SK-N-SH treated with all-trans-retinoic acid at 6 μM for 48 hours (cell line): ENCODE results near the gene NNMT.

Experiments used
- ARNTL ChIP-seq: fragments of 450-650 bp; formaldehyde crosslinking; IDR thresholded peaks from 2 replicates; pipeline ENCODE4 v1.5.0; 2020; ENCODE audit warnings: low read depth, mild to moderate bottlenecking, moderate library complexity, borderline replicate concordance
- BACH2 ChIP-seq: fragments of 250-450 bp; sonication (Bioruptor Pico); IDR thresholded peaks from 2 replicates; pipeline ENCODE4 v1.9.0; 2021; ENCODE audit warnings: mild to moderate bottlenecking, borderline replicate concordance
- ISL1 ChIP-seq: fragments of 250-450 bp; sonication (Bioruptor Pico); IDR thresholded peaks from 2 replicates; pipeline ENCODE4 v2.1.2; 2022; ENCODE audit warnings: mild to moderate bottlenecking, moderate library complexity
- PPARA ChIP-seq: fragments of 250-450 bp; sonication (Bioruptor Pico); IDR thresholded peaks from 2 replicates; pipeline ENCODE4 v1.5.0; 2020; ENCODE audit warnings: mild to moderate bottlenecking, borderline replicate concordance
- TCF4 ChIP-seq: fragments of 250-450 bp; sonication (Bioruptor Pico); IDR thresholded peaks from 2 replicates; pipeline ENCODE4 v1.8.0; 2021; ENCODE audit warnings: mild to moderate bottlenecking, moderate library complexity, borderline replicate concordance
- ZC3H10 ChIP-seq: fragments of 250-450 bp; sonication (Bioruptor Pico); IDR thresholded peaks from 2 replicates; pipeline ENCODE4 v1.5.1; 2021; ENCODE audit warnings: mild to moderate bottlenecking, moderate library complexity
- ZFP3 ChIP-seq: fragments of 250-450 bp; sonication (Bioruptor Pico); IDR thresholded peaks from 2 replicates; pipeline ENCODE4 v1.5.0; 2020; ENCODE audit warnings: mild to moderate bottlenecking, moderate library complexity
- ZFP30 ChIP-seq: fragments of 450-650 bp; formaldehyde crosslinking; IDR thresholded peaks from 2 replicates; pipeline ENCODE4 v1.5.0; 2022; ENCODE audit warnings: mild to moderate bottlenecking, moderate library complexity
- ZNF70 ChIP-seq: fragments of 450-650 bp; formaldehyde crosslinking; IDR thresholded peaks from 2 replicates; pipeline ENCODE4 v1.5.0; 2020; ENCODE audit warnings: mild to moderate bottlenecking, moderate library complexity
- TF ChIP-seq, protein P1 (sequence below): fragments of 250-450 bp; sonication (Bioruptor Pico); IDR thresholded peaks from 2 replicates; pipeline ENCODE4 v1.8.0; 2021; ENCODE audit warnings: low read depth, mild to moderate bottlenecking, moderate library complexity, borderline replicate concordance
- TF ChIP-seq, protein P2 (sequence below): fragments of 250-450 bp; sonication (Bioruptor Pico); IDR thresholded peaks from 2 replicates; pipeline ENCODE4 v1.8.0; 2020; ENCODE audit warnings: mild to moderate bottlenecking, moderate library complexity, borderline replicate concordance
- TF ChIP-seq, protein P3 (sequence below): fragments of 250-450 bp; sonication (Bioruptor Pico); IDR thresholded peaks from 2 replicates; pipeline ENCODE4 v1.5.1; 2021; ENCODE audit warnings: mild to moderate bottlenecking, moderate library complexity

DNA sequence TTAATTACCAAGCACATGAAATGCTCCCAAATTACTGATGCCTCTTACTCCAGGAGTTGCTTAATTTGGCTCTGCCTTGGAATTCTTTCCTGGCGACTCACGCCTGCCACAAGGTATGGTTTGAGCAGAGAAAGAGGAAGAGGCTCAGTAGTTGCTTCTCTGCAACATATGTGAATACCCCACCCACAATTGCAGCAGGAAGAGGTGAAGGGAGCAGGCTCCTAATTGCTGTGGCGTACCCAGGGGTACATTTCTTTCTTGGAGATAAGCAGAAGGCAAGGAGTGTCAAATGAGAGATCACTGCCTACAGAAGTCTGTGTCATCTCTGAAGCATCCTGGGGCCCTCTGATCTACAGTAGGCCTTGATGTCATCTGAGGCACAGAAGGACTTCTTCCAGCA, 10.6 kb upstream of the NNMT start:
- TF ChIP-seq, protein P1, sequence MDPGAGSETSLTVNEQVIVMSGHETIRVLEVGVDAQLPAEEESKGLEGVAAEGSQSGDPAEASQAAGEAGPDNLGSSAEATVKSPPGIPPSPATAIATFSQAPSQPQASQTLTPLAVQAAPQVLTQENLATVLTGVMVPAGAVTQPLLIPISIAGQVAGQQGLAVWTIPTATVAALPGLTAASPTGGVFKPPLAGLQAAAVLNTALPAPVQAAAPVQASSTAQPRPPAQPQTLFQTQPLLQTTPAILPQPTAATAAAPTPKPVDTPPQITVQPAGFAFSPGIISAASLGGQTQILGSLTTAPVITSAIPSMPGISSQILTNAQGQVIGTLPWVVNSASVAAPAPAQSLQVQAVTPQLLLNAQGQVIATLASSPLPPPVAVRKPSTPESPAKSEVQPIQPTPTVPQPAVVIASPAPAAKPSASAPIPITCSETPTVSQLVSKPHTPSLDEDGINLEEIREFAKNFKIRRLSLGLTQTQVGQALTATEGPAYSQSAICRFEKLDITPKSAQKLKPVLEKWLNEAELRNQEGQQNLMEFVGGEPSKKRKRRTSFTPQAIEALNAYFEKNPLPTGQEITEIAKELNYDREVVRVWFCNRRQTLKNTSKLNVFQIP (CRISPR knock-in tag) = no peak
- TF ChIP-seq ARNTL (CRISPR knock-in tag) (no peak), BACH2 (CRISPR knock-in tag) (no peak), ZFP3 (CRISPR knock-in tag) (no peak), ZC3H10 (CRISPR knock-in tag) (no peak), ZNF70 (CRISPR knock-in tag) (no peak), ISL1 (no peak), PPARA (CRISPR knock-in tag) (no peak), ZFP30 (CRISPR knock-in tag) (no peak), TCF4 (no peak)
- TF ChIP-seq, protein P2, sequence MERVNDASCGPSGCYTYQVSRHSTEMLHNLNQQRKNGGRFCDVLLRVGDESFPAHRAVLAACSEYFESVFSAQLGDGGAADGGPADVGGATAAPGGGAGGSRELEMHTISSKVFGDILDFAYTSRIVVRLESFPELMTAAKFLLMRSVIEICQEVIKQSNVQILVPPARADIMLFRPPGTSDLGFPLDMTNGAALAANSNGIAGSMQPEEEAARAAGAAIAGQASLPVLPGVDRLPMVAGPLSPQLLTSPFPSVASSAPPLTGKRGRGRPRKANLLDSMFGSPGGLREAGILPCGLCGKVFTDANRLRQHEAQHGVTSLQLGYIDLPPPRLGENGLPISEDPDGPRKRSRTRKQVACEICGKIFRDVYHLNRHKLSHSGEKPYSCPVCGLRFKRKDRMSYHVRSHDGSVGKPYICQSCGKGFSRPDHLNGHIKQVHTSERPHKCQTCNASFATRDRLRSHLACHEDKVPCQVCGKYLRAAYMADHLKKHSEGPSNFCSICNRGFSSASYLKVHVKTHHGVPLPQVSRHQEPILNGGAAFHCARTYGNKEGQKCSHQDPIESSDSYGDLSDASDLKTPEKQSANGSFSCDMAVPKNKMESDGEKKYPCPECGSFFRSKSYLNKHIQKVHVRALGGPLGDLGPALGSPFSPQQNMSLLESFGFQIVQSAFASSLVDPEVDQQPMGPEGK = no peak
- TF ChIP-seq, protein P3, sequence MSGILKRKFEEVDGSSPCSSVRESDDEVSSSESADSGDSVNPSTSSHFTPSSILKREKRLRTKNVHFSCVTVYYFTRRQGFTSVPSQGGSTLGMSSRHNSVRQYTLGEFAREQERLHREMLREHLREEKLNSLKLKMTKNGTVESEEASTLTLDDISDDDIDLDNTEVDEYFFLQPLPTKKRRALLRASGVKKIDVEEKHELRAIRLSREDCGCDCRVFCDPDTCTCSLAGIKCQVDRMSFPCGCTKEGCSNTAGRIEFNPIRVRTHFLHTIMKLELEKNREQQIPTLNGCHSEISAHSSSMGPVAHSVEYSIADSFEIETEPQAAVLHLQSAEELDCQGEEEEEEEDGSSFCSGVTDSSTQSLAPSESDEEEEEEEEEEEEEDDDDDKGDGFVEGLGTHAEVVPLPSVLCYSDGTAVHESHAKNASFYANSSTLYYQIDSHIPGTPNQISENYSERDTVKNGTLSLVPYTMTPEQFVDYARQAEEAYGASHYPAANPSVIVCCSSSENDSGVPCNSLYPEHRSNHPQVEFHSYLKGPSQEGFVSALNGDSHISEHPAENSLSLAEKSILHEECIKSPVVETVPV (CRISPR knock-in tag) = no peak
